SK-N-SH (cell line): Measurements from ENCODE around the gene CHAF1A. TPM values are rescaled to one million over a fixed set of nuclear protein-coding genes. Genes with fewer than 3 reads are reported as not detected.

Experiments
- CTCF ChIA-PET: fragments of 300-600, 350-600 bp; formaldehyde crosslinking; extraction: SDS; loops from one replicate; lab custom pipeline; 2021; lab: Yijun Ruan, JAX
- POLR2A ChIA-PET: fragments of 350-600 bp; sonication (Branson Sonifier 250); formaldehyde crosslinking; extraction: SDS; loops from one replicate; lab custom pipeline; 2020; ENCODE audit warnings: antibody characterized with exemption, inconsistent platforms; lab: Yijun Ruan, JAX
- DNase-seq: peaks from one replicate; pipeline ENCODE4 v3.0.0; 2012
- H2AFZ ChIP-seq: fragments of 200-600 bp; sonication (generic); 2 replicates; pipeline ENCODE4 v1.8.1; 2016; ENCODE audit warnings: antibody characterized with exemption, mild to moderate bottlenecking, low read depth
- H3F3A ChIP-seq: fragments of 200-600 bp; sonication (generic); replicated peaks from 2 replicates; pipeline ENCODE3; 2016; ENCODE audit warnings: antibody characterized with exemption, mild to moderate bottlenecking; ENCODE audit not compliant: insufficient read depth
- H3K27ac ChIP-seq, 2 experiments: fragments of 200-500 bp in 1 of 2; fragments of 200-600 bp in 1 of 2; sonication (Bioruptor generic) in 1 of 2; sonication (generic), shearing (Covaris generic) in 1 of 2; 2 replicates each; pipeline versions ENCODE4 v1.5.1 to v1.6.1; 2014 to 2016; ENCODE audit warnings: low read depth in 2 of 2, inconsistent platforms in 1 of 2, low read length in 1 of 2, mild to moderate bottlenecking in 1 of 2, mixed read lengths in 1 of 2
- H3K27me3 ChIP-seq: fragments of 200-600 bp; sonication (generic), shearing (Covaris generic); 2 replicates; pipeline ENCODE4 v1.6.1; 2016; ENCODE audit warnings: mixed run types; ENCODE audit not compliant: insufficient read depth
- H3K36me3 ChIP-seq, 2 experiments: fragments of 200-500 bp in 1 of 2; fragments of 200-600 bp in 1 of 2; sonication (Bioruptor generic) in 1 of 2; sonication (generic) in 1 of 2; replicated peaks in 1 of 2; 2 replicates each; pipeline versions ENCODE3 to v1.5.1; 2014 to 2016; ENCODE audit warnings: low read length in 1 of 2, mild to moderate bottlenecking in 1 of 2; ENCODE audit not compliant: insufficient read depth in 2 of 2, control insufficient read depth in 1 of 2
- H3K4me1 ChIP-seq, 2 experiments: fragments of 200-500 bp in 1 of 2; fragments of 200-600 bp in 1 of 2; sonication (Bioruptor generic) in 1 of 2; sonication (generic), shearing (Covaris generic) in 1 of 2; 2 replicates each; pipeline versions ENCODE4 v1.5.1 to v1.6.1; 2014 to 2016; ENCODE audit warnings: low read depth in 1 of 2, low read length in 1 of 2, mixed run types in 1 of 2; ENCODE audit not compliant: insufficient read depth in 2 of 2, control insufficient read depth in 1 of 2
- H3K4me2 ChIP-seq: fragments of 200-600 bp; sonication (generic), shearing (Covaris generic); 2 replicates; pipeline ENCODE4 v1.6.1; 2017; ENCODE audit warnings: mixed run types
- H3K4me3 ChIP-seq, 2 experiments: fragments of 200-500 bp in 1 of 2; fragments of 200-600 bp in 1 of 2; sonication (Bioruptor generic) in 1 of 2; sonication (generic), shearing (Covaris generic) in 1 of 2; 2 replicates each; pipeline versions ENCODE4 v1.5.1 to v1.8.1; 2014 to 2016; ENCODE audit warnings: low read depth in 2 of 2, inconsistent platforms in 1 of 2, low read length in 1 of 2, mild to moderate bottlenecking in 1 of 2, mixed read lengths in 1 of 2, moderate library complexity in 1 of 2
- H3K79me2 ChIP-seq: fragments of 200-600 bp; sonication (generic); 2 replicates; pipeline ENCODE4 v1.8.1; 2017; ENCODE audit warnings: mild to moderate bottlenecking; ENCODE audit not compliant: insufficient read depth
- H3K9ac ChIP-seq: fragments of 200-600 bp; sonication (generic); 2 replicates; pipeline ENCODE4 v1.6.1; 2017; ENCODE audit warnings: mixed run types
- H3K9me2 ChIP-seq: fragments of 200-600 bp; sonication (generic); 2 replicates; pipeline ENCODE4 v1.6.1; 2017; ENCODE audit warnings: mixed run types
- H3K9me3 ChIP-seq: fragments of 200-600 bp; sonication (generic); 2 replicates; pipeline ENCODE4 v1.6.1; 2017; ENCODE audit warnings: mixed run types, mild to moderate bottlenecking, moderate library complexity
- H4K20me1 ChIP-seq: fragments of 200-600 bp; sonication (generic); 2 replicates; pipeline ENCODE4 v1.6.1; 2017; ENCODE audit warnings: mild to moderate bottlenecking, mixed run types; ENCODE audit not compliant: insufficient read depth
- CHD2 ChIP-seq: fragments of 150-350 bp; IDR thresholded peaks from 2 replicates; pipeline ENCODE4 v1.6.1; 2018; ENCODE audit warnings: low read length; ENCODE audit not compliant: partially characterized antibody
- ELF1 ChIP-seq: IDR thresholded peaks from 2 replicates; pipeline ENCODE4 v1.4.0; 2012
- EP300 ChIP-seq, 2 experiments: IDR thresholded peaks; 2 replicates each; pipeline versions ENCODE4 v1.4.0 to v1.6.1; 2012; ENCODE audit warnings: borderline replicate concordance in 1 of 2, low read depth in 1 of 2, low read length in 1 of 2
- GABPA ChIP-seq: IDR thresholded peaks from 2 replicates; pipeline ENCODE4 v1.4.0; 2012; ENCODE audit warnings: low read depth, mild to moderate bottlenecking
- GATA2 ChIP-seq: sonication (generic); formaldehyde crosslinking; IDR thresholded peaks from 2 replicates; pipeline ENCODE4 v1.5.0; 2020; ENCODE audit warnings: mild to moderate bottlenecking, missing genetic modification reagents
- IRF3 ChIP-seq: fragments of 150-350 bp; IDR thresholded peaks from 2 replicates; pipeline ENCODE4 v1.6.1; 2016; ENCODE audit warnings: mild to moderate bottlenecking, low read depth, low read length
- JUND ChIP-seq: IDR thresholded peaks from 2 replicates; pipeline ENCODE4 v1.4.0; 2012
- NFIC ChIP-seq: IDR thresholded peaks from 2 replicates; pipeline ENCODE4 v1.4.0; 2012; ENCODE audit warnings: borderline replicate concordance
- NRF1 ChIP-seq: IDR thresholded peaks from 2 replicates; pipeline ENCODE4 v1.6.1; 2012; ENCODE audit warnings: low read depth, mild to moderate bottlenecking, low read length
- RAD21 ChIP-seq: IDR thresholded peaks from 2 replicates; pipeline ENCODE4 v1.6.1; 2012; ENCODE audit warnings: mild to moderate bottlenecking, low read length
- RCOR1 ChIP-seq: fragments of 150-350 bp; IDR thresholded peaks from 2 replicates; pipeline ENCODE4 v1.6.1; 2017; ENCODE audit warnings: antibody characterized with exemption, low read length
- REST ChIP-seq: IDR thresholded peaks from 2 replicates; pipeline ENCODE4 v1.6.1; 2012; ENCODE audit warnings: mild to moderate bottlenecking, low read depth, low read length, moderate library complexity
- RFX5 ChIP-seq: IDR thresholded peaks from 2 replicates; pipeline ENCODE4 v1.6.1; 2012; ENCODE audit warnings: mild to moderate bottlenecking, improper control_type of control experiment, low read length
- SIN3A ChIP-seq: IDR thresholded peaks from 2 replicates; pipeline ENCODE4 v1.6.1; 2012; ENCODE audit warnings: low read depth, mild to moderate bottlenecking, low read length, moderate library complexity, borderline replicate concordance
- TAF1 ChIP-seq: IDR thresholded peaks from 2 replicates; pipeline ENCODE4 v1.6.1; 2012; ENCODE audit warnings: low read depth, mild to moderate bottlenecking, low read length, moderate library complexity, borderline replicate concordance
- TCF12 ChIP-seq: IDR thresholded peaks from 2 replicates; pipeline ENCODE4 v1.4.0; 2012
- TEAD4 ChIP-seq: IDR thresholded peaks from 2 replicates; pipeline ENCODE4 v1.4.0; 2012; ENCODE audit warnings: mild to moderate bottlenecking, borderline replicate concordance; ENCODE audit not compliant: insufficient read depth
- USF1 ChIP-seq: IDR thresholded peaks from 2 replicates; pipeline ENCODE4 v1.4.0; 2012; ENCODE audit warnings: low read depth, borderline replicate concordance
- USF2 ChIP-seq: fragments of 150-350 bp; IDR thresholded peaks from 2 replicates; pipeline ENCODE4 v1.6.1; 2017; ENCODE audit warnings: antibody characterized with exemption, low read length, low read depth, borderline replicate concordance
- WGBS: methylation state at CpG from one replicate; pipeline ENCODE4 v1.1.6; 2017; ENCODE audit warnings: low lambda C conversion rate; 5-methylcytosine and 5-hydroxymethylcytosine counted together
- polyA plus RNA-seq, 3 experiments: library from polyadenylated mRNA; depleted of rRNA; stranded (reverse); fragments of >200 nt; gene quantifications; 2 replicates each; pipeline ENCODE4 v1.2.3, GENCODE V29; 2012

The CHAF1A gene
- polyA plus RNA-seq, 1 of the 3 experiments (the other 2 are of a cell fraction), result 18.0 TPM

GRCh38 chr19:4456843-4457653 lies 54.6 kb downstream of the CHAF1A start:
- no peaks in the 10 kb centered on the region for H3K9me3 ChIP-seq
- peak; percentile 98 for DNase-seq
- no peaks in the 10 kb centered on the region for H3K9me2 ChIP-seq
- peak overlapping the region; percentile 88 for H3K9ac ChIP-seq
- ChIA-PET POLR2A (interaction anchor here (0.6 to 1.5 kb wide), 5 partner anchors 13 to 486 kb away, joined by 3 to 11 read pairs (median 6); partner anchors contain the start of genes DAPK3, EEF2 and HDGFL2), CTCF (interaction anchor here (0.6 to 1.1 kb wide), 6 partner anchors 24 to 100 kb away, joined by 3 to 4 read pairs (median 3); partner anchors contain the start of gene CHAF1A)
- H3K4me1 ChIP-seq, result peaks cover 6 to 13% of the 10 kb centered on the region in 2 experiments; a peak in 2 of 4 replicates
- 3% methylated on average over 48 of the region's 53 CpGs for WGBS
- H4K20me1 ChIP-seq, result peaks cover 20% of the 10 kb centered on the region; the same call in 1 of the 2 replicates
- H3K4me2 ChIP-seq, result peak overlapping the region; percentile 100
- peak overlapping the region; percentile 83 to 89 for H3K27ac ChIP-seq
- peaks cover 10 to 21% of the 10 kb centered on the region in 2 experiments for H3K36me3 ChIP-seq
- H2AFZ ChIP-seq, result peak overlapping the region; percentile 78; the same call in 1 of the 2 replicates
- no peak for TF ChIP-seq CHD2
- TF ChIP-seq EP300 (IDR thresholded peaks at IDR 0.05; ENCODE audit: borderline replicate concordance in 1 of 2, low read depth in 1 of 2, low read length in 1 of 2), result no peak
- TF ChIP-seq NFIC, result no peak
- no peak for TF ChIP-seq ELF1
- TF ChIP-seq JUND, result no peak
- TF ChIP-seq TEAD4, result no peak
- no peak for TF ChIP-seq RAD21
- no peak for TF ChIP-seq SIN3A
- no peak for TF ChIP-seq USF1
- no peak for TF ChIP-seq RFX5
- no peak for TF ChIP-seq NRF1
- no peak for TF ChIP-seq TAF1
- TF ChIP-seq IRF3, result no peak
- TF ChIP-seq RCOR1, result no peak
- TF ChIP-seq GABPA, result no peak
- no peak for TF ChIP-seq TCF12
- no peak for TF ChIP-seq USF2
- no peak for TF ChIP-seq GATA2 (CRISPR knock-in tag)
- TF ChIP-seq REST, result no peak
- peaks cover 32% of the 10 kb centered on the region for H3K79me2 ChIP-seq
- H3F3A ChIP-seq, result peaks cover 3% of the 10 kb centered on the region
- no peaks in the 10 kb centered on the region for H3K27me3 ChIP-seq
- peak overlapping the region; percentile 58 to 87 for H3K4me3 ChIP-seq
